Kasumi-1 (cell line): ENCODE measurements around the gene OR4C15.

Experiments
- DNase-seq, 2 experiments: peaks; one replicate each; lab custom pipeline; 2025; lab: John Stamatoyannopoulos, UW

The OR4C15 gene

GRCh38 chr11:55554169-55554568 lies at the start of gene OR4C15:
TSS of gene OR4C15 (plus strand) at chr11:55554469. CDS start at chr11:55554469, 0 bp downstream.
- DNase-seq = no peak

- DNase-seq = no peak
Measured at GRCh38 chr11:55571828-55572227, 17.6 kb downstream of the OR4C15 start, which contains the start of gene OR4C16. TSS of gene OR4C16 (plus strand) at chr11:55572128. CDS start at chr11:55572128, 0 bp downstream.

DNA sequence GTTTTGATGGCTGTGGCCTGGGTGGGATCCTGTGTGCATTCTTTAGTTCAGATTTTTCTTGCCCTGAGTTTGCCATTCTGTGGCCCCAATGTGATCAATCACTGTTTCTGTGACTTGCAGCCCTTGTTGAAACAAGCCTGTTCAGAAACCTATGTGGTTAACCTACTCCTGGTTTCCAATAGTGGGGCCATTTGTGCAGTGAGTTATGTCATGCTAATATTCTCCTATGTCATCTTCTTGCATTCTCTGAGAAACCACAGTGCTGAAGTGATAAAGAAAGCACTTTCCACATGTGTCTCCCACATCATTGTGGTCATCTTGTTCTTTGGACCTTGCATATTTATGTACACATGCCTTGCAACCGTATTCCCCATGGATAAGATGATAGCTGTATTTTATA lies 18.3 kb downstream of the OR4C15 start:
- DNase-seq = no peak
